Measurements from ENCODE around the gene PTPMT1.
A peak's percentile ranks its signal among the peaks of the same experiment; 100 is the strongest.
"Not testable (repeated sequence)": the region's sequence is repeated elsewhere in the genome, so short reads cannot be mapped to it uniquely, and the experiment has no call there.

The PTPMT1 gene

GRCh38 chr11:47530721-47531120, 34.7 kb upstream of the PTPMT1 start:
- H3K4me1 ChIP-seq (ENCODE audit: control insufficient read depth in 1 of 2, insufficient read depth in 2 of 2, low read length in 2 of 2); H3K27me3 ChIP-seq (ENCODE audit: control insufficient read depth in 1 of 2, insufficient read depth in 2 of 2, low read length in 2 of 2); H3K9me3 ChIP-seq (ENCODE audit: control insufficient read depth in 1 of 2, low read length in 2 of 2); H3K36me3 ChIP-seq (ENCODE audit: control insufficient read depth in 1 of 2, insufficient read depth in 2 of 2, low read length in 2 of 2); H3K27ac ChIP-seq (ENCODE audit: low read depth, low read length); H3K4me3 ChIP-seq (ENCODE audit: low read depth in 1 of 2, low read length in 2 of 2); H3K9ac ChIP-seq (ENCODE audit: low read depth in 1 of 2, low read length in 2 of 2): not testable (repeated sequence)

DNA sequence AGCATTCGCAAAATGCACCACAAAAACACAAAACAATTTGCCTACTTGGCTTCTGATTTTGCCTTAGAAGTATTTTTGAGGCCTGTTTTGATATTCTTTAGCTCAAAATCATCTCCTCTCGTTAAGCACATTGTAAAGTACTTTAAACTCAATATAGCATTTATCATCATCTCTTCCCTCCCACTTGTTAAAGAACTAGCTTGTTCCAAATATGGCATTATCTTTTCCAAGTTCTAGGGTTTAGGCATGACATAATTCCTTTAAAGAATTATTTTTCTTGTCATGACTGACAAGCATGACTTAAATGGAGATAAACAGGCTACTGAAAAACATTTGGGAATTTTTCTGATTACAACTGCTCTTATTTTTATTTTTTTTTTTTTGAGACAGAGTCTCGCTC, 33.7 kb upstream of the PTPMT1 start:
- Histone ChIP-seq H3K4me1 (ENCODE audit: control insufficient read depth in 1 of 2, insufficient read depth in 2 of 2, low read length in 2 of 2) (peaks cover 5 to 6% of the 10 kb centered on the region in 2 donors), H3K9me3 (ENCODE audit: control insufficient read depth in 1 of 2, low read length in 2 of 2) (no peaks in the 10 kb centered on the region), H3K36me3 (ENCODE audit: control insufficient read depth in 1 of 2, insufficient read depth in 2 of 2, low read length in 2 of 2) (no peaks in the 10 kb centered on the region), H3K9ac (ENCODE audit: low read depth in 1 of 2, low read length in 2 of 2) (no peak overlapping the region), H3K27ac (ENCODE audit: low read depth, low read length) (no peak overlapping the region), H3K4me3 (ENCODE audit: low read depth in 1 of 2, low read length in 2 of 2) (no peak overlapping the region), H3K27me3 (ENCODE audit: control insufficient read depth in 1 of 2, insufficient read depth in 2 of 2, low read length in 2 of 2) (no peaks in the 10 kb centered on the region)

DNA sequence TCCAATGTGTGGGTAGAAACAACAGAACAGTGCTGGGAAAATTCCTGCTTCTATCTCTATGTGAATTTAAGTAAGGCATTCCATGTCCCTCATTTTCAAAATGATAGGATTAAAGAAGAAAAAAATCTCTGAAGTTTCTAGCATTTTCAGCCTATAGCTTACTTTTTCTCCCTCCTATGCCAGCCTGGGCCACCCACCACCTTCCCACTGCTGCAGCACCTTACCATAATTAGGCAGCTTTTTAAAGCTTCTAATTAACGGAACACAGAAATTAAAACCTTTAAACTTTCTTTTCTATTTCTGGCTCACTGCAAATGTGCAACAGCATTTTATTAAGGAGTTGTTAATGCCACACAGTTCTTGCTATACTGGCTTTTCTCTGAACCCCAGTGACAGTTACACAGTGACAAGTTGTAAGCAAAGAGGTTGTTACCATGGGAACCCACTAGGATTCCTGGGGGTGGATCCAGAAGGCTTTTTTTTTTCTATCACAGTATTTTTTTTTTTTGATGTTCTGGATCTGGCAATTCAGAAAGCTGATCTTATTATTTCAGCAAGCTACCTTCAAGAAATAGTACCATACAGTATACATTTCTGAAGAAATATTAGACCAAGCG, 32.7 kb upstream of the PTPMT1 start:
- no peak overlapping the region for H3K27ac ChIP-seq (ENCODE audit: low read depth, low read length)
- no peaks in the 10 kb centered on the region for H3K36me3 ChIP-seq (ENCODE audit: control insufficient read depth in 1 of 2, insufficient read depth in 2 of 2, low read length in 2 of 2)
- H3K9me3 ChIP-seq (ENCODE audit: control insufficient read depth in 1 of 2, low read length in 2 of 2) = no peaks in the 10 kb centered on the region
- no peaks in the 10 kb centered on the region for H3K27me3 ChIP-seq (ENCODE audit: control insufficient read depth in 1 of 2, insufficient read depth in 2 of 2, low read length in 2 of 2)
- H3K4me1 ChIP-seq (ENCODE audit: control insufficient read depth in 1 of 2, insufficient read depth in 2 of 2, low read length in 2 of 2) = peaks cover 5 to 6% of the 10 kb centered on the region in 2 donors
- no peak overlapping the region for H3K9ac ChIP-seq (ENCODE audit: low read depth in 1 of 2, low read length in 2 of 2)
- H3K4me3 ChIP-seq (ENCODE audit: low read depth in 1 of 2, low read length in 2 of 2) = no peak overlapping the region

DNA sequence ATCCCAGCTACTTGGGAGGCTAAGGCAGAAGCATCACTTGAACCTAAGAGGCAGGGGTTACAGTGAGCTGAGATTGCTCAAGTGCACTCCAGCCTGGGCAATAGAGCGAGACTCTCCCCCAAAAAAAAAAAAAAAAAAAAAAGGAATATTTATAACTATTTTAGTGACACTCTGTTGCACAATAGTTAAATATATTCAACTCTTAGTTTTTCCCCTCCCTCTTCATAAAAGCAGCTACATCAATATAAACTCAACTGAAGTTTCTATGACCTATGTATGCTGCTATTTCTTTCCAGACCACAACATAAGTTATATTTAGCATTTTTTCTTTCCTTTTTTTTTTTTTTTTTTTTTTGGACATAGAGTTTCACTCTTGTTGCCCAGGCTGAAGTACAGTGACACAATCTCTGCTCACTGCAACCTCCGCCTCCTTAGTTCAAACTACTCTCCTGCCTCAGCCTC, 31.7 kb upstream of the PTPMT1 start:
- Histone ChIP-seq H3K4me3 (ENCODE audit: low read depth in 1 of 2, low read length in 2 of 2) (no peak overlapping the region), H3K4me1 (ENCODE audit: control insufficient read depth in 1 of 2, insufficient read depth in 2 of 2, low read length in 2 of 2) (peaks cover 5 to 6% of the 10 kb centered on the region in 2 donors)

GRCh38 chr11:47534704-47535251, 30.6 kb upstream of the PTPMT1 start:
- H3K4me1 ChIP-seq (ENCODE audit: control insufficient read depth in 1 of 2, insufficient read depth in 2 of 2, low read length in 2 of 2) = peaks cover 8 to 13% of the 10 kb centered on the region in 2 donors
- no peaks in the 10 kb centered on the region for H3K36me3 ChIP-seq (ENCODE audit: control insufficient read depth in 1 of 2, insufficient read depth in 2 of 2, low read length in 2 of 2)
- H3K27me3 ChIP-seq (ENCODE audit: control insufficient read depth in 1 of 2, insufficient read depth in 2 of 2, low read length in 2 of 2) = no peaks in the 10 kb centered on the region
- H3K9me3 ChIP-seq (ENCODE audit: control insufficient read depth in 1 of 2, low read length in 2 of 2) = no peaks in the 10 kb centered on the region
- no peak overlapping the region for H3K27ac ChIP-seq (ENCODE audit: low read depth, low read length)
- H3K9ac ChIP-seq (ENCODE audit: low read depth in 1 of 2, low read length in 2 of 2) = no peak overlapping the region
- H3K4me3 ChIP-seq (ENCODE audit: low read depth in 1 of 2, low read length in 2 of 2) = no peak overlapping the region

More for the DNA sequence above, 31.7 kb upstream of the PTPMT1 start:
- no peaks in the 10 kb centered on the region for H3K27me3 ChIP-seq (ENCODE audit: control insufficient read depth in 1 of 2, insufficient read depth in 2 of 2, low read length in 2 of 2)
- H3K27ac ChIP-seq (ENCODE audit: low read depth, low read length) = no peak overlapping the region
- H3K9me3 ChIP-seq (ENCODE audit: control insufficient read depth in 1 of 2, low read length in 2 of 2) = no peaks in the 10 kb centered on the region
- no peak overlapping the region for H3K9ac ChIP-seq (ENCODE audit: low read depth in 1 of 2, low read length in 2 of 2)
- H3K36me3 ChIP-seq (ENCODE audit: control insufficient read depth in 1 of 2, insufficient read depth in 2 of 2, low read length in 2 of 2) = no peaks in the 10 kb centered on the region

DNA sequence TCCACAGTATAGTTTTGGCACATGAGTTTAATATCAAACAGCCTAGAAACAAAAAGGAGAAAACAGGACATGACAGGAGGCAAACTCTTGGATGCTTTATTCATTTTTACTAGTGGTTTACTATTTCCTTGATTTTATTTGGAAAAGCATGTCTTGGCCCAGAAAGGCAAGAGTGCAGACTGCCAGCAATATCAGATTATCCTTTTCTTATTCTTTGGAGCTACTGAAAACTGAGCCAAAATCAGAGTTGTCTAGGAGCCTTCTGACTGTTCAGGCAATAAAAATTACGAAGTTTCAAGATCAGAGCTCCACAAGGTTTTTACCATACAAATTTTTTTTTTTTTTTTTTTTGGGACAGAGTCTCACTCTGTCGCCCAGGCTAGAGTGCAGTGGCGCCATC, 28.5 kb upstream of the PTPMT1 start:
- no peak overlapping the region for H3K4me3 ChIP-seq (ENCODE audit: low read depth in 1 of 2, low read length in 2 of 2)
- H3K36me3 ChIP-seq (ENCODE audit: control insufficient read depth in 1 of 2, insufficient read depth in 2 of 2, low read length in 2 of 2) = no peaks in the 10 kb centered on the region
- H3K27me3 ChIP-seq (ENCODE audit: control insufficient read depth in 1 of 2, insufficient read depth in 2 of 2, low read length in 2 of 2) = no peaks in the 10 kb centered on the region
- no peak overlapping the region for H3K9ac ChIP-seq (ENCODE audit: low read depth in 1 of 2, low read length in 2 of 2)
- no peaks in the 10 kb centered on the region for H3K9me3 ChIP-seq (ENCODE audit: control insufficient read depth in 1 of 2, low read length in 2 of 2)
- no peak overlapping the region for H3K27ac ChIP-seq (ENCODE audit: low read depth, low read length)
- peaks cover 15 to 20% of the 10 kb centered on the region in 2 donors for H3K4me1 ChIP-seq (ENCODE audit: control insufficient read depth in 1 of 2, insufficient read depth in 2 of 2, low read length in 2 of 2)

DNA sequence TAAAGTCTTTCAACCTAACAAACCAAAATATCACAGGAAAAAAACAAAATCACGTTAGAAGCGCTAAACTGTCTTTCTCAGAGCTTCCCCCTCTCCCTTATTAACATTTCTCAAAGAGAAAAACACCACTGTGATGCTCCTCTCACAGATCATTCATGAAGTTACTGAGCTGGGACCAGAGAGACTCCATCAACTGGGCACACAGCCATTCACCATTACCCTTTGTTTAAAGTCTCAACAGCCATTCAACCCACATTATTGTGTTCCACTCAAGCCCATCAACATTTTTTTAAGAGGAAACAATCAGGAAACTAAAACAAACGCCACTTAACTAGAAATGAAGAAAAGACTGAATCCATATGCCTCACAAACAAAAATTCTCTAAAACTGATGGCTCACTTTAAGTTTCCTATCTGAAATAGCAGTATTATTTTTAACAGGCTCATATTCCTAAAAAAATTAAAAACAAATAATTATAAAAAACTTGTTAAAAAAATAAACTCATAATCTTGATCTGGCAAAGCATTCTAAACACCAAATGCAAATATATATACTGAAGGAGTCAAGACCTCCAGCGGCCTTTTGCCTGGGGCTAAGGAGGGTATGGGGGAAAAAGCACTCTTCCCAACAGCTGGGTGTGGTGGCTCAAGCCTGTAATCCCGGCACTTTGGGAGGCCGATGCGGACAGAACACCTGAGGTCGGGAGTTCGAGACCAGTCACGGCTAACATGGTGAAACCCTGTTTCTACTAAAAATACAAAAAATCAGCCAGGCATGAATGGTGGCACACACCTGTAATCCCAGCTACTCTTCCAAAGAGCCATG, 26.4 kb upstream of the PTPMT1 start:
- no peaks in the 10 kb centered on the region for H3K9me3 ChIP-seq (ENCODE audit: control insufficient read depth in 1 of 2, low read length in 2 of 2)
- peaks cover 10 to 14% of the 10 kb centered on the region in 2 donors for H3K4me1 ChIP-seq (ENCODE audit: control insufficient read depth in 1 of 2, insufficient read depth in 2 of 2, low read length in 2 of 2)
- no peak overlapping the region for H3K27ac ChIP-seq (ENCODE audit: low read depth, low read length)
- H3K4me3 ChIP-seq (ENCODE audit: low read depth in 1 of 2, low read length in 2 of 2) = no peak overlapping the region
- H3K36me3 ChIP-seq (ENCODE audit: control insufficient read depth in 1 of 2, insufficient read depth in 2 of 2, low read length in 2 of 2) = no peaks in the 10 kb centered on the region
- H3K27me3 ChIP-seq (ENCODE audit: control insufficient read depth in 1 of 2, insufficient read depth in 2 of 2, low read length in 2 of 2) = no peaks in the 10 kb centered on the region
- H3K9ac ChIP-seq (ENCODE audit: low read depth in 1 of 2, low read length in 2 of 2) = no peak overlapping the region

DNA sequence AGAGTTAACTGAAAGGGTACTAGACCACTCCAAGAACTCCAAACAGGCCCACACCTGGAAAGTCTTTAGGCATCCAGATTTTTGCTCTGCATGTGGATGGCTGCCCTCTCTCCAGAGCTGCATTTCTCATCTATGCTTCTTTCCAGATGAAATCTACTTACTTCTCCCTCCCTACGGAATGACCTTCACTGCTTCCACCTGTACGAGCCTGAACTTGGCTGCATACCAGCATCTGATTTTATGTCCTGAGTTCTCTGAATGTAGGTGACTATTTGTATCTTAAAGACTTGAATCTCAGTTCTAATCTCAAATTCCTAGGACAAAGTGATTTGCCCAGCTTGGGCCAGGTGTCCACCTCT, 25.7 kb upstream of the PTPMT1 start:
- Histone ChIP-seq H3K36me3 (ENCODE audit: control insufficient read depth in 1 of 2, insufficient read depth in 2 of 2, low read length in 2 of 2) (no peaks in the 10 kb centered on the region), H3K4me1 (ENCODE audit: control insufficient read depth in 1 of 2, insufficient read depth in 2 of 2, low read length in 2 of 2) (peaks cover 10 to 14% of the 10 kb centered on the region in 2 donors), H3K4me3 (ENCODE audit: low read depth in 1 of 2, low read length in 2 of 2) (no peak overlapping the region), H3K27ac (ENCODE audit: low read depth, low read length) (no peak overlapping the region), H3K9me3 (ENCODE audit: control insufficient read depth in 1 of 2, low read length in 2 of 2) (no peaks in the 10 kb centered on the region), H3K27me3 (ENCODE audit: control insufficient read depth in 1 of 2, insufficient read depth in 2 of 2, low read length in 2 of 2) (no peaks in the 10 kb centered on the region), H3K9ac (ENCODE audit: low read depth in 1 of 2, low read length in 2 of 2) (peak overlapping the region in 1 of 2 donors; percentile 18)

DNA sequence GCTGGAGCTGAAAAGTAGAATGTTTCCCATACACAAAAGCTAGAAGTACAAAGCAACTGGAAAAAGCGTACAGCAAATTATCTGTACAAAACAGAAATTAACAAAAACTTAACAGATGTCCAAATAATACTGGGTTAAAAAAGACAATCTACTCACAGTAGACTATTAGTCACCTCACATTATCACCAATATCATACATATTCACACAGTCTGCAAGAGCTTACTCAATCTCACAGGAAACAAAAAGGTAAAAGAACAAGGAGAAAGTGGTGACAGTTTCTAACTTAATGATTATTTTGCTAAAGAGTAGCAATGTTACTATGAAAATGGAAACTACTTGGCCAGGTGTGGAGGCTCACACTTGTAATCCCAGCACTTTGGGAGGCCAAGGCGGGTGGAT, 24.3 kb upstream of the PTPMT1 start:
- Histone ChIP-seq H3K27ac (ENCODE audit: low read depth, low read length) (no peak overlapping the region), H3K9me3 (ENCODE audit: control insufficient read depth in 1 of 2, low read length in 2 of 2) (no peaks in the 10 kb centered on the region), H3K4me3 (ENCODE audit: low read depth in 1 of 2, low read length in 2 of 2) (no peak overlapping the region), H3K9ac (ENCODE audit: low read depth in 1 of 2, low read length in 2 of 2) (no peak overlapping the region), H3K36me3 (ENCODE audit: control insufficient read depth in 1 of 2, insufficient read depth in 2 of 2, low read length in 2 of 2) (no peaks in the 10 kb centered on the region), H3K27me3 (ENCODE audit: control insufficient read depth in 1 of 2, insufficient read depth in 2 of 2, low read length in 2 of 2) (no peaks in the 10 kb centered on the region), H3K4me1 (ENCODE audit: control insufficient read depth in 1 of 2, insufficient read depth in 2 of 2, low read length in 2 of 2) (peaks cover 10 to 14% of the 10 kb centered on the region in 2 donors)

- Histone ChIP-seq H3K27ac (ENCODE audit: low read depth, low read length) (no peak overlapping the region), H3K36me3 (ENCODE audit: control insufficient read depth in 1 of 2, insufficient read depth in 2 of 2, low read length in 2 of 2) (no peaks in the 10 kb centered on the region), H3K9ac (ENCODE audit: low read depth in 1 of 2, low read length in 2 of 2) (no peak overlapping the region), H3K27me3 (ENCODE audit: control insufficient read depth in 1 of 2, insufficient read depth in 2 of 2, low read length in 2 of 2) (no peaks in the 10 kb centered on the region), H3K4me1 (ENCODE audit: control insufficient read depth in 1 of 2, insufficient read depth in 2 of 2, low read length in 2 of 2) (peaks cover 1 to 7% of the 10 kb centered on the region in 2 donors), H3K9me3 (ENCODE audit: control insufficient read depth in 1 of 2, low read length in 2 of 2) (no peaks in the 10 kb centered on the region), H3K4me3 (ENCODE audit: low read depth in 1 of 2, low read length in 2 of 2) (no peak overlapping the region)
Measured at GRCh38 chr11:47545298-47545697, 20.1 kb upstream of the PTPMT1 start.

All from duodenal mucosa (tissue), 2 donors.